Measurements from ENCODE around the gene CRYBA2.

DNA sequence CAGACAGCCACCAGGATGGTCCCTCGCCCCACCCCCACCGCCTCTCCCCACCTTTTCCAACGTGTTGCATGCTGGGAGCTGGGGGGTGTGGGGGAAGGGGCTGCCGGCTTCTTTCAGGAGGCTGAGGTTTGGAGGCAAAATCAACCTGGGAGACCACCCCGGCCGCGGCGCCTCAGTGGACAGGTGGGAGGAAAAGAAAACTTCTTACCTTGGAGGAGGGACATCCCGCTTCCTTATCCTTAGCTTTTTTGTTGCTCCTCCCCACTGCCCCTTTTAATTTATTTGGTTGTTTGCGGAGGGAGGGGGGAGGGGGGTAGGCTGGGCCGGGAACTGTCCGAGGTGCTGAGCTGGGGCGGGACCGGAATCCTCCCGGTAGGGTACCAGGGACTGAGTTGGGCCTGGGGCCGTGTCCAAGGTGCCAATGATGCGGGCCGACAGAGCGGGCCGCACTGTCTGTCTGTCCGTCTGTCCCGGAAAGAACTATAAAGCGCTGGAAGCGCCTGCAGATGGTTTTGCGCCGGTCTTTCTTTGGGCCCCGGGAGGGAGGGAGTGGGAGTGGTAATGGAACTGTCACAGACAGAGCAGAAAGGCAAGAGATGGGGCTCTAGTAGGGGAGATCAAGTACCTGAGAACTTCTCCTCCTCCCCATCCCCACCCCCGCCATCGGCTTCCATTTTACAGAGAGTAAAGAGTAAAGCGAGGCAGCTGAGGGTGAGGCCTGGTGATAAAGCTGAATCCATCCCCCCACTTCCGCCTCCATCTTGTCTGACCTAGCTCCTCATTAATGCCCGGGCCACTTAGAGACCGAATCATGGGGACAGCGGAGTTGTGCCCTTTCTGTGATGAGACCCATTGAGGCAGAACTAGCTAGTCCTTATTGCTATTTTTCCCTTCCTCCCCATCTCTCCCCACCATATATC, 31.3 kb downstream of the CRYBA2 start:
- TF ChIP-seq, protein P1, sequence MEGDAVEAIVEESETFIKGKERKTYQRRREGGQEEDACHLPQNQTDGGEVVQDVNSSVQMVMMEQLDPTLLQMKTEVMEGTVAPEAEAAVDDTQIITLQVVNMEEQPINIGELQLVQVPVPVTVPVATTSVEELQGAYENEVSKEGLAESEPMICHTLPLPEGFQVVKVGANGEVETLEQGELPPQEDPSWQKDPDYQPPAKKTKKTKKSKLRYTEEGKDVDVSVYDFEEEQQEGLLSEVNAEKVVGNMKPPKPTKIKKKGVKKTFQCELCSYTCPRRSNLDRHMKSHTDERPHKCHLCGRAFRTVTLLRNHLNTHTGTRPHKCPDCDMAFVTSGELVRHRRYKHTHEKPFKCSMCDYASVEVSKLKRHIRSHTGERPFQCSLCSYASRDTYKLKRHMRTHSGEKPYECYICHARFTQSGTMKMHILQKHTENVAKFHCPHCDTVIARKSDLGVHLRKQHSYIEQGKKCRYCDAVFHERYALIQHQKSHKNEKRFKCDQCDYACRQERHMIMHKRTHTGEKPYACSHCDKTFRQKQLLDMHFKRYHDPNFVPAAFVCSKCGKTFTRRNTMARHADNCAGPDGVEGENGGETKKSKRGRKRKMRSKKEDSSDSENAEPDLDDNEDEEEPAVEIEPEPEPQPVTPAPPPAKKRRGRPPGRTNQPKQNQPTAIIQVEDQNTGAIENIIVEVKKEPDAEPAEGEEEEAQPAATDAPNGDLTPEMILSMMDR (IDR thresholded peaks at IDR 0.05) = no peak
- no peak for TF ChIP-seq POLR2A (IDR thresholded peaks at IDR 0.05)

All from lower leg skin (tissue), 3 donors.